Trophoblast cell (in vitro differentiated cells and primary cell): ENCODE data around the gene NAALAD2.
"Not testable (repeated sequence)": the region's sequence is repeated elsewhere in the genome, so short reads cannot be mapped to it uniquely, and the experiment has no call there.

ENCODE experiments used
- DNase-seq, 2 donors: peaks; one replicate each; pipeline ENCODE4 v3.0.0-alpha.2; 2016
- H2AFZ ChIP-seq: 2 replicates; pipeline ENCODE4 v1.6.1; 2013; ENCODE audit warnings: low read length, moderate library complexity, mild to moderate bottlenecking; ENCODE audit not compliant: insufficient read depth, poor library complexity
- H2AK5ac ChIP-seq: 2 replicates; pipeline ENCODE4 v1.6.1; 2013; ENCODE audit warnings: mild to moderate bottlenecking, low read length
- H2BK120ac ChIP-seq: 2 replicates; pipeline ENCODE4 v1.6.1; 2013; ENCODE audit warnings: low read length, mild to moderate bottlenecking, moderate library complexity; ENCODE audit not compliant: insufficient read depth, poor library complexity
- H2BK12ac ChIP-seq: 2 replicates; pipeline ENCODE4 v1.6.1; 2013; ENCODE audit warnings: mild to moderate bottlenecking, low read length, moderate library complexity
- H2BK5ac ChIP-seq: 2 replicates; pipeline ENCODE4 v1.6.1; 2013; ENCODE audit warnings: low read length, low read depth, moderate library complexity, mild to moderate bottlenecking; ENCODE audit not compliant: poor library complexity
- H3K14ac ChIP-seq: 2 replicates; pipeline ENCODE4 v1.6.1; 2013; ENCODE audit warnings: mild to moderate bottlenecking, low read length
- H3K18ac ChIP-seq: 2 replicates; pipeline ENCODE4 v1.6.1; 2013; ENCODE audit warnings: mild to moderate bottlenecking, low read length
- H3K23ac ChIP-seq: 2 replicates; pipeline ENCODE4 v1.6.1; 2013; ENCODE audit warnings: low read length
- H3K27ac ChIP-seq: 2 replicates; pipeline ENCODE4 v1.5.1; 2013; ENCODE audit warnings: low read depth, mild to moderate bottlenecking, inconsistent platforms, low read length, moderate library complexity
- H3K27me3 ChIP-seq: 2 replicates; pipeline ENCODE4 v1.6.1; 2013; ENCODE audit warnings: inconsistent platforms, mild to moderate bottlenecking, low read length, moderate library complexity; ENCODE audit not compliant: insufficient read depth
- H3K36me3 ChIP-seq, 2 experiments: 1 replicate in 1 of 2; 2 replicates in 1 of 2; pipeline ENCODE4 v1.6.1; 2013; ENCODE audit warnings: low read length in 2 of 2, mild to moderate bottlenecking in 2 of 2, moderate library complexity in 1 of 2; ENCODE audit not compliant: insufficient read depth in 2 of 2, control insufficient read depth in 1 of 2
- H3K4ac ChIP-seq: 2 replicates; pipeline ENCODE4 v1.6.1; 2013; ENCODE audit warnings: low read depth, mild to moderate bottlenecking, low read length, moderate library complexity
- H3K4me1 ChIP-seq, 2 experiments: 1 replicate in 1 of 2; 2 replicates in 1 of 2; pipeline ENCODE4 v1.6.1; 2013; ENCODE audit warnings: low read length in 2 of 2, mild to moderate bottlenecking in 2 of 2, moderate library complexity in 1 of 2; ENCODE audit not compliant: insufficient read depth in 2 of 2, control insufficient read depth in 1 of 2
- H3K4me2 ChIP-seq: 2 replicates; pipeline ENCODE4 v1.6.1; 2013; ENCODE audit warnings: inconsistent platforms, mild to moderate bottlenecking, low read length, moderate library complexity
- H3K4me3 ChIP-seq: 2 replicates; pipeline ENCODE4 v1.5.1; 2013; ENCODE audit warnings: mild to moderate bottlenecking, low read depth, low read length, inconsistent platforms
- H3K79me1 ChIP-seq: one replicate; pipeline ENCODE4 v1.6.1; 2013; ENCODE audit warnings: low read length
- H3K79me2 ChIP-seq: 2 replicates; pipeline ENCODE4 v1.6.1; 2013; ENCODE audit warnings: low read length, mild to moderate bottlenecking; ENCODE audit not compliant: control insufficient read depth, insufficient read depth, poor library complexity
- H3K9ac ChIP-seq: 2 replicates; pipeline ENCODE4 v1.6.1; 2013; ENCODE audit warnings: mild to moderate bottlenecking, low read length
- H3K9me3 ChIP-seq: 2 replicates; pipeline ENCODE4 v1.6.1; 2013; ENCODE audit warnings: low read depth, mild to moderate bottlenecking, control low read depth, inconsistent platforms, low read length; ENCODE audit not compliant: insufficient read depth
- H4K12ac ChIP-seq: 2 replicates; pipeline ENCODE4 v1.6.1; 2013; ENCODE audit warnings: low read depth, mild to moderate bottlenecking, low read length, moderate library complexity
- H4K8ac ChIP-seq: 2 replicates; pipeline ENCODE4 v1.6.1; 2013; ENCODE audit warnings: low read depth, mild to moderate bottlenecking, low read length, moderate library complexity
- H4K91ac ChIP-seq: one replicate; pipeline ENCODE4 v1.6.1; 2013; ENCODE audit warnings: low read depth, mild to moderate bottlenecking, low read length, moderate library complexity
- WGBS: extraction: QIAGEN DNeasy Blood & Tissue Kit; methylation state at CpG from one replicate; pipeline ENCODE4 v1.1.7; 2013; ENCODE audit warnings: missing lambda C conversion rate; ENCODE audit not compliant: insufficient read length, insufficient coverage; ENCODE audit errors: extremely low coverage; 5-methylcytosine and 5-hydroxymethylcytosine counted together

NAALAD2 gene

DNA sequence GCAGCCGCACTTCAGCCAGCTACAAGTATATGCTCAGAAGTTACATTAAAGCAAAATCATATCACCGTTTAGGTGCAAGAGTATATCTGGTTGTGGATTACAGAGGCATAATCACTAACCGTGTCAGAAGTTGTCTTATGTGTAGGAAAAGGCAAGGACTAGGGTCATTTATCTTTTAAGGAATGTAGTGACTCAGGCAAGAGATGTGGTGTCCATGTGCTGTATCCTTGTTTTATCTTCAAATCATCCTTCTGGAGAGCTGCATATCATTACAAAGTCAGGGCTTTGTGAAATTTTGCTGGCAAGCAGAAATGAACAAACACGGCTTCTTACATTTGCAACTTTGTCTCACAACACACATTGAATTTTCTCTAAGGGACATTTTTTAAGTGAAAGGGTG, 101.1 kb downstream of the NAALAD2 start:
- Histone ChIP-seq H3K4me3 (no peak overlapping the region), H2BK120ac (no peak overlapping the region), H3K9me3 (peaks cover 1% of the 10 kb centered on the region), H3K27me3 (no peaks in the 10 kb centered on the region), H2AK5ac (no peak overlapping the region), H4K12ac (no peak overlapping the region), H2BK12ac (no peak overlapping the region), H3K9ac (no peak overlapping the region), H3K79me1 (no peaks in the 10 kb centered on the region), H3K23ac (no peak overlapping the region), H3K79me2 (no peaks in the 10 kb centered on the region), H2BK5ac (no peak overlapping the region), H3K4me2 (no peak overlapping the region), H3K18ac (no peak overlapping the region), H3K36me3 (no peaks in the 10 kb centered on the region), H3K4me1 (no peaks in the 10 kb centered on the region), H2AFZ (no peak overlapping the region), H4K91ac (no peak overlapping the region), H4K8ac (no peak overlapping the region), H3K14ac (no peak overlapping the region), H3K27ac (no peak overlapping the region), H3K4ac (no peak overlapping the region)
- no peak for DNase-seq
- no CpG with 5 or more reads among the region's 4 CpGs for WGBS

DNA sequence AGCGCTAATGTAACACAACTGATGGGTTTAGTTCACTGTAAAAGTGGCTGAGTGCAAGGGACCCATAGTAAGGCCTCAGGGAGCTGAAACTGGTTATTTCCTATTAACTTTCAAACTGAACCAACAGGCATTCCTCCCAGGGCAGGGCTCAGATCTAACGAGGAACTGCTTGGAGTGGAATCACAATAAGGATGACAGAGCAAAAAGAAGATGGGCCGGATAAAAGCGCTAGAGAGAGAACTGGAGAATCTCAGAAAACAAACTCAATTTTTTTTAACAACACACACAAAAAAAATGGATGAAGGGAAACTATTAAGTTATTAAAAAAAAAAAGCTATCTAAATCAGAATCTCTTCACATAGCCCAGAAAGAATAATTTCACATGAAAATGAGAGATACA, 102.5 kb downstream of the NAALAD2 start:
- H3K9ac ChIP-seq, result no peak overlapping the region
- H3K4me1 ChIP-seq, result no peaks in the 10 kb centered on the region
- no peak overlapping the region for H4K8ac ChIP-seq
- no peak overlapping the region for H3K4me3 ChIP-seq
- no peaks in the 10 kb centered on the region for H3K27me3 ChIP-seq
- H3K4me2 ChIP-seq, result no peak overlapping the region
- H4K12ac ChIP-seq, result no peak overlapping the region
- H3K27ac ChIP-seq, result no peak overlapping the region
- no peaks in the 10 kb centered on the region for H3K79me1 ChIP-seq
- H3K23ac ChIP-seq, result no peak overlapping the region
- no peak overlapping the region for H3K14ac ChIP-seq
- no peaks in the 10 kb centered on the region for H3K79me2 ChIP-seq
- H3K36me3 ChIP-seq, result no peaks in the 10 kb centered on the region
- H2AFZ ChIP-seq, result no peak overlapping the region
- WGBS, result no CpG with 5 or more reads among the region's 4 CpGs
- no peak overlapping the region for H2BK120ac ChIP-seq
- H2AK5ac ChIP-seq, result no peak overlapping the region
- DNase-seq, result no peak
- H3K4ac ChIP-seq, result no peak overlapping the region
- peaks cover 1% of the 10 kb centered on the region for H3K9me3 ChIP-seq
- no peak overlapping the region for H4K91ac ChIP-seq
- no peak overlapping the region for H2BK5ac ChIP-seq
- no peak overlapping the region for H3K18ac ChIP-seq
- no peak overlapping the region for H2BK12ac ChIP-seq

DNA sequence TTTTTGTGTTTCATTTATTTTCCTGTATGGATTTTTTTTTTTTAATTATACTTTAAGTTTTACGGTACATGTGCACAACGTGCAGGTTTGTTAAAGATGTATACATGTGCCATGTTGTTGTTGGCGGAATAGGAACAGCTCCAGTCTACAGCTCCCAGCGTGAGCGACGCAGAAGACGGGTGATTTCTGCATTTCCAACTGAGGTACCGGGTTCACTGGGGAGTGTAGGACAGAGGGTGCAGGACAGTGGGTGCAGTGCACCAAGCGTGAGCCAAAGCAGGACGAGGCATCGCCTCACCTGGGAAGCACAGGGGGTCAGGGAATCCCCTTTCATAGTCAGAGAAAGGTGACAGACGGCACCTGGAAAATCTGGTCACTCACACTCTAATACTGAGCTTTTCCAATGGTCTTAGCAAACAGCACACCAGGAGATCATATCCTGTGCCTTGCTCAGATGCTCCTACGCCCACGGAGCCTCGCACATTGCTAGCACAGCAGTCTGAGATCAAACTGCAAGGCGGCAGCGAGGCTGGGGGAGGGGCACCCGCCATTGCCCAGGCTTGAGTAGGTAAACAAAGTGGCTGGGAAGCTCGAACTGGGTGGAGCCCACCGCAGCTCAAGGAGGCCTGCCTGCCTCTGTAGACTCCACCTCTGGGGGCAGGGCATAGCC, 105.6 kb downstream of the NAALAD2 start:
- not testable (repeated sequence) for H3K79me2 ChIP-seq, H3K27ac ChIP-seq, H2BK12ac ChIP-seq, H3K36me3 ChIP-seq, H3K9me3 ChIP-seq, H4K12ac ChIP-seq, DNase-seq, H3K79me1 ChIP-seq, H3K9ac ChIP-seq, H3K27me3 ChIP-seq, H3K4ac ChIP-seq, H3K18ac ChIP-seq, H2AFZ ChIP-seq, H4K91ac ChIP-seq, H2AK5ac ChIP-seq, H3K4me3 ChIP-seq, H4K8ac ChIP-seq, H3K4me1 ChIP-seq, H2BK120ac ChIP-seq, H2BK5ac ChIP-seq, H3K14ac ChIP-seq, H3K4me2 ChIP-seq, H3K23ac ChIP-seq
- WGBS, result no CpG with 5 or more reads among the region's 20 CpGs

DNA sequence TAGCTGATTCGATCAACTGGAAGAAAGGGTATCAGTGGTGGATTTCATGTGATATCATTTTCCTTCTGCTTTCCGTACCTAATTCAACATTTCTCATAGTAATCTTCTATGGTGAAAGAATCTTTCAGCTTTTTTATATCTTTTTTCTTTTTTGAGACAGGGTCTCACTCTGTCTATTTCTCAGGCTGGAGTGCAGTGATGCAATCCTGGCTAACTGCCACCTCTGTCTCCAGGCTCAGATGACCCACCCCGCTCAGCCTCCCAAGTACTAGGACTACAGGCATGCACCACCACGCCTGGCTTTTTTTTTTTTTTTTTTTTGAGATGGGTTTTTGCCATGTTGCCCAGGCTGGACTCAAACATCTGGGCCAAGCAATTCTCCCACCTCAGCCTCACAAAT, 107.0 kb downstream of the NAALAD2 start:
- DNase-seq, result no peak
- Histone ChIP-seq H3K23ac (no peak overlapping the region), H3K27me3 (no peaks in the 10 kb centered on the region), H3K4me1 (no peaks in the 10 kb centered on the region), H2BK120ac (no peak overlapping the region), H3K79me2 (no peaks in the 10 kb centered on the region), H3K9ac (no peak overlapping the region), H3K9me3 (peaks cover 1% of the 10 kb centered on the region), H3K14ac (no peak overlapping the region), H2BK5ac (no peak overlapping the region), H3K4me2 (no peak overlapping the region), H2AK5ac (no peak overlapping the region), H3K4me3 (no peak overlapping the region), H4K8ac (no peak overlapping the region), H3K18ac (no peak overlapping the region), H3K79me1 (no peaks in the 10 kb centered on the region), H2AFZ (no peak overlapping the region), H3K27ac (no peak overlapping the region), H3K36me3 (no peaks in the 10 kb centered on the region), H3K4ac (no peak overlapping the region), H4K12ac (no peak overlapping the region), H4K91ac (no peak overlapping the region), H2BK12ac (no peak overlapping the region)
- no CpG with 5 or more reads among the region's 4 CpGs for WGBS
